Measurements from ENCODE around the gene EFCAB7.

Gene EFCAB7

DNA sequence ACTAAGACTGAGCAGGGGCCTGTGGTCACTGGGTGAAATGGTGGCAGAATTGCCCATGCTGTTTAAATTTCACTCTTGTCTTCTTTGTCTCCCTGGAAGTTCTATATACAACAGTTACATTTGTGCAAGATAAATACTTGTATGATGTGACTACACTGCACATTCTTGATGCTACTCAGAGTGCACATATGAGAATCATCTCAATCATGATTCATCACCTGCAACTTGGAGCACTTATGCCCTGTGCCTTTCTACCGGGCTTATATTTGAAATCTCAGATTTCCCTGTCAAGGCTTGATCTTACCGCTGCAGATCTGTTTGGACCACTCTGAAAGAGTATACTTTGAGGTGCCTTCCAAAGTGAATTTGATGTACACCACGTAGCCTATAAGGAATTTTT, 80.5 kb downstream of the EFCAB7 start:
- no peak for DNase-seq

DNA sequence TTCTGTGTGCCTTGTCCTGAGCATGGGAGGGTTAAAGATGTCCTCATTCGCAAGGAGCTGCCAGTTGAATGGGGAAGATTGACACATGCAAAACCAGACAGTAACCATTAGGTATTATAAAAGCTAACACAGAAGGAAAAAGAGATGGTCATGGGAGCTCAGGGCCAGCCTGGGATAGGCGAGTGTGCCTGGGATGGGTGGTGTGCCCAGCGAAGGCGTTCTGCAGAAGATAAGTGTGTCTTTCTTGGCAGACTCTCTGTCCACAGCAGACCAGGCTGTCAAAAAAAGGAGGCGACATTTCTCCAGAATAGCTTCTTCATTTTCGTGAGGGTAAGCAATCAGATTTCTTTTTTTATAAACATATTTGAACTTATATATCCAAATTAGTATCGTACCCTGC, 84.0 kb downstream of the EFCAB7 start:
- no peak for DNase-seq

DNA sequence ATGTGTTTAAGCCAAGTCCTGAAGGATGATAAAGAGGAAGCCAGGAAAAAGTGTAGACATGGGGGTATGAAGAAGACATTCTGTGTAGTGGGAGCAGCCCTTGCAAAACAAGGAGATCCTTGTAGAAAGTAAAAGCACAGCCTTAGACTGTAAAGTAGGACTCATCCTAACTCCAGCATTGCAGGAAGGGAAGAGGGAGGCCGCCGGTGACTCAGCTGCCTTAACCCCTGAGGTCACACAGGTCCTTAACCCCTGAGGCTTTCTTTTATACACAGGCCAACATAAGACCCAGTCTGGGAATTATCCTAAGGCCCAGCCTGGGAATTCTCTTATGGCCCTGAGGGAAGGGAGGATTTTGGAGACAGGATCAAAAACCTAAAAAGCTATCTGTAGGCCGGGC, 87.9 kb downstream of the EFCAB7 start:
- no peak for DNase-seq

DNA sequence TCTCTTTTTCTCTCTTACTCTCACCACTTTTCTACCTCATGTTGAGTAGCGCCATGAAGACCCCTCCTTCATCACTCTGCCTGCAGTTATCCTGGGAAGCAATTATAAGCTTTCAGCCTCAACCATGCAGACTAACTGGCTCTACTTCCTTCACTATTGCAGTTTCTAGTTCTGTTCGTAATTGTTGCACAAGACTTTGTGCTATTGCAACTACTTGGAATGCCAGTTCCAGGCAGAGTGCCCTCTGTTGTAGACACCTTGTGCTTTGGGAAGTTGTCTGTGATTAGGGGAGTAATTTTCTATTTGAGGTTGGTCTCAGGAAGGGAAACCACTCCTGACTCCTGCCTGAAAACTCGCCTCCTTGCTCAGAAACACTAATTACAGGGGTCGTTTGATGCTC, 89.2 kb downstream of the EFCAB7 start:
- DNase-seq = no peak

DNA sequence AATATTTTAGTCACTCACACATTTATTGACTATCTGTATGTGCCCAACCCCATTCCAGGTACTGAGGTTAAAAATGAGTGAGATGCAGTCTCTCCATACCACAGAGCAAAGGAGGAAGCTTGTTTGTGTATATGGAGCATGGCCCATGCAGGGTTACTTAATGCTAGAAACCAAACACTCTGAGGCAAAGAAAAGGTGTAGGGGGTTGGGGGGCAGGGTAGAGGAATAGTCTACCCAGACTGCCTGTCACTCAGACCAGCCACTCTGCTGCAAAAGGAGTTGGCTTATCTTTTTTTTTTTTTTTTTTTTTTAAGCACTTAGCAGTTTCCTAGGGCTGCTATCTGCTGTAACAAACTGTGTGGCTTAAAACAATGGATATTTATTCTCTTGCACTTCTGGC, 89.6 kb downstream of the EFCAB7 start:
- DNase-seq = no peak

DNA sequence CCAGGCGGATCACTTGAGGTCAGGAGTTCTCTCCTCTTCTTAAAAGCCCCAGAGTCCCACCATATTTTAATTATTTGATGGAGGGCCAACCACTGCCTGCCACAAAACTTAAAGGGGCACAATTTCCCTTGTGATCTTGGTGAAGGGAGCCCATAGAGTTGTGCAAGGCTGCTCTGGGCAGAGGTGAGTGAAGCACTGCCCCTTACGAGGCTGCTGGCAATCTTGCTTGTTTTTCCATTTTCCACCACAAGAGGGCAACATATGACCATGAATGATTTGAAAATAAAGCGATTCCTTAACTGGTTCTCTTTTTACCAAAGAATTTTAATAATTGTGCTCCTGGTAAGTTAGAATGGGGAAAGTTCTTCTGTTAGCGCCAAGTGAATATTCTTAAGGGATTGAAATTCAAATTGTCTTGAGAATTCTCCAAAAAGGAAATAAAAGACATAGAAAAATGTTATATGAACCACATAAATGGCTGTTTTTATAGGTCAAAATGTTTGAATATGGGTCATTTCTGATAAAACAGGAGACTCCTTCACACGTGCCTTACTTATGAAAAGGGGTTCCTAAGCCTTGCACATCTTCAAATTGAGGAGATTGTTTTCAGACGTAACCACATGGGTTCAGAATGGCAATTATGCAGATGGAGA, 92.6 kb downstream of the EFCAB7 start:
- peak; percentile 65 for DNase-seq

DNA sequence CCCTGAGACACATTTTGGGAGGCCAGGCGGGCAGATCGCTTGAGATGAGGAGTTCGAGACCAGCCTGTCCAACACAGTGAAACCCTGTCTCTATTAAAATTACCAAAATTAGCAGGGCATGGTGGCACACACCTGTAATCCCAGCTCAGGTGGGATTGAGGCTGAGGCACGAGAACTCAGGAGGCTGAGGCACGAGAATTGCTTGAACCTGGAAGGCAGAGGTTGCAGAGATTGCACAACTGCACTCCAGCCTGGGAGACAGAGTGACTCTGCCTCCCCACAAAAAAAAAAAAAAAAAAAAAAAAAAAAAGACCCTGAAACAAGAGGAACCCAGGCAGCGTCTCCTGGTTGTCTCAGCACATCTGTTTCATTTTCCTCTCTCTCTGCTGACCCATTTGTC, 94.1 kb downstream of the EFCAB7 start:
- no peak for DNase-seq

DNA sequence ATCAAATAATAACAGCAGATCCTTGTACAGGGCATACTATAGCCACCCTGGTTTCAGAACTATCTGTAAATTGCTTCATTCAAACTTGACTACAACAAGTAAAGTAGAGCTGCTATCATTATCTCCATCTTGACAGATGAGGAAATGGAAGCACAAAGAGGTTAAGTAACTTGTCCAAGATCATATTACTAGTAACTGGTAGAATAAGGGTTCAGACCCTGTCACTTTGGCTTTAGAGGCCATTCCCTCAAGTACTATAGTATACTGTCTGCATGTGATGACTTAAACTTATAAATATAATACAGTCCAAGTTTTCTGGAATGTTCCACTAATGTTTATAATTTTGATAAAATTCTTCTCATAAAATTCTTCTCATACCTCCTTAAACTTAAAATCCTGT, 94.7 kb downstream of the EFCAB7 start:
- no peak for DNase-seq

DNA sequence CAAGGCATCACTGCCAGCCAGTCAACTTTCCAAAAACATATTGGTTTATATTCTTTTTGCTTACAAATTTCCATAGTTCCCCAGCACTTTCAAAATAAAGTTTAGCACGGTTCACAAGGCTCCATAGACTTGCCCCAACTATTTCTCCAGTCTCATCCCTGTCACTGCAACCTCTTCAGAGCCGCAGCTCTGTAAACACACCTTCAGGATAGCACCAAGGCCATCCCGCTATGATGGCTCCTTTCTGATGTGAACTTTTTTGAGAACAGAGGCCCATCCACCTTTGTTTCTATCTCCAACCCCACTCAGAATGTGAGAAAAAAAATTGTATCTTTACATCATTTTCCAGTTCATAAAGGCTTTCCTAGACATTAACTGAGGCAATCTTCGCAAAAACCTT, 96.2 kb downstream of the EFCAB7 start:
- no peak for DNase-seq

DNA sequence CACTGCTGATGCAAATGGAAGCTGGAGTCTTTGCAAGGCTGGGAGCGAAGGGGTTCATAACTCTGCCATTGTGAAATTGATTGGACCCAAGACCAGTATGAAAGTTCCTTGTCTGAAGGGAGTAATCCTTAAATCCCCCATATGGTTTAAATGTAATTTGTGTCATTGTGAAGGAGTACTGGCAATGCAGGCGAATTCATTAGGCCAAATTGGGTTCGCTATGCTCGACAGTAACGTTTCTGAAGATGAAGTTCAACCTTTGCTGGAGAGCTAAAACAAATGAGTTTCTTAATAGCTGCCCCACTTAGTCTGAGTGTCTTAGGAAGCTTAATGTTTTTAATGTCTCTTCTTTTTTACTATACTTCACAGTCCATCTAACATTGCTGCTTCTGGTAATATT, 97.3 kb downstream of the EFCAB7 start:
- no peak for DNase-seq

DNA sequence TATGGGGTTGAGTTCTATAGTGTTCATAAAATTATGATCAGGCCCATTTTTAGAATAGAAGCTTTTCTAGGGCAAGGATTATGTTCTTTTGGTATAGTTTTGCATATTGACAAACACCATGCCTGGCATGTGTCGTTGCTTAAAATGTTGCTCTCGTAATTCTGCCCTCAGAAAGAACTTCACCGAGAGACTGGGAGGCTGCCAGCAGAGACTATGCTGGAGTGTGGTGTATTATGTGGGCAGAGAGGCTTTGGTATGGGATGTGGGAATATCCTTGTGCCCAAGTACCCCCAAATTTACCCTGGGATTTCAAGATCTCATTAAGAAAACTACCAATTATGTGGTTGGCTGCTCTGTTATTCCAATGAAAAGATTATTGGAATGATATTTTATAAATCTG, 97.8 kb downstream of the EFCAB7 start:
- DNase-seq = no peak

DNA sequence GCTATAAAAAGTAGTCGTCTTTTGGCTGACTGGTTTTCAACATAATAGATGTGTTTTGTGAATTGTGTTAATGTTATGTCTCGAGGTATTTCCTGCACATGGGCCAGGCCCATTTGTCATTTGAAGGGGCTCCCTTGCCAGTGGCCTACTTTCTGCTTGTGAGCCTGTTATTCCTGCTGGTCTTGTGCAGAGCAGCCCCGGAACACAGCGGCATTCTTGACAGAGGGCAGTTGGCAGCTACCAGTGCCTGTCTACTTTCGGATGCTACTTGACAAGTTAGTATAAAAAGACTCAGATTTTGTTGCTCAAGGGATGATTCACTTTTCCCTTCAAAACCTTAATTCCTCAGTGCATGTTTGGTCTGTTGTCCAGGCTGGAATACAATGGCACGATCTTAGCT, 98.4 kb downstream of the EFCAB7 start:
- DNase-seq = no peak

All from CD4-positive, alpha-beta T cell treated with Interleukin-17A for 4 hours (primary cell).